NB4 (cell line): ENCODE data around the gene PCSK5.

Source experiments
- DNase-seq: peaks from one replicate; pipeline ENCODE4 v3.0.0; 2010; ENCODE audit warnings: low read depth
- H3K4me3 ChIP-seq: one replicate; pipeline ENCODE4 v1.5.1; 2011; ENCODE audit warnings: mild to moderate bottlenecking, low read depth, low read length, moderate library complexity
- CTCF ChIP-seq: IDR thresholded peaks from one replicate; pipeline ENCODE4 v1.5.1; 2012; ENCODE audit warnings: low read depth, low read length
- MAX ChIP-seq: IDR thresholded peaks from 2 replicates; pipeline ENCODE4 v1.6.1; 2011; ENCODE audit warnings: low read depth, low read length
- MYC ChIP-seq: IDR thresholded peaks from 2 replicates; pipeline ENCODE4 v1.6.1; 2011; ENCODE audit warnings: low read depth, low read length
- POLR2A ChIP-seq: IDR thresholded peaks from 2 replicates; pipeline ENCODE4 v1.6.1; 2011; ENCODE audit warnings: mild to moderate bottlenecking; ENCODE audit not compliant: insufficient read length; ENCODE audit errors: extremely low read depth

Gene PCSK5

GRCh38 chr9:76116913-76117312 is 226.4 kb downstream of the PCSK5 start:
- no peak for DNase-seq
- TF ChIP-seq CTCF (no peak), MAX (no peak)
- no peak overlapping the region for H3K4me3 ChIP-seq

GRCh38 chr9:76127637-76128036 is 237.2 kb downstream of the PCSK5 start:
- TF ChIP-seq MAX (no peak), MYC (no peak), POLR2A (no peak), CTCF (no peak)
- no peak for DNase-seq
- no peak overlapping the region for H3K4me3 ChIP-seq

- H3K4me3 ChIP-seq, result no peak overlapping the region
- TF ChIP-seq MYC (no peak), CTCF (no peak), POLR2A (no peak), MAX (no peak)
- no peak for DNase-seq
Measured at GRCh38 chr9:76135902-76136301, 245.4 kb downstream of the PCSK5 start.

- TF ChIP-seq POLR2A (no peak), MAX (no peak)
- no peak overlapping the region for H3K4me3 ChIP-seq
- DNase-seq, result peak; percentile 25
Measured at GRCh38 chr9:76136986-76137385, 246.5 kb downstream of the PCSK5 start.

GRCh38 chr9:76137931-76138330 is 247.5 kb downstream of the PCSK5 start:
- TF ChIP-seq MYC, result no peak
- TF ChIP-seq POLR2A, result no peak
- TF ChIP-seq CTCF, result no peak
- no peak for TF ChIP-seq MAX
- no peak overlapping the region for H3K4me3 ChIP-seq
- DNase-seq, result no peak

GRCh38 chr9:76138360-76138759 is 247.9 kb downstream of the PCSK5 start:
- no peak overlapping the region for H3K4me3 ChIP-seq
- TF ChIP-seq MAX (no peak), POLR2A (no peak), CTCF (no peak), MYC (no peak)
- DNase-seq, result no peak
